ENCODE measurements around the gene KRT71. TPM values are rescaled to one million over a fixed set of nuclear protein-coding genes. Genes with fewer than 3 reads are reported as not detected.

Gene KRT71
- total and polyA plus RNA-seq, 2 of the 8 experiments (the other 6 are each of a cell fraction or from before 2014, with no cell fraction given): not detected

DNA sequence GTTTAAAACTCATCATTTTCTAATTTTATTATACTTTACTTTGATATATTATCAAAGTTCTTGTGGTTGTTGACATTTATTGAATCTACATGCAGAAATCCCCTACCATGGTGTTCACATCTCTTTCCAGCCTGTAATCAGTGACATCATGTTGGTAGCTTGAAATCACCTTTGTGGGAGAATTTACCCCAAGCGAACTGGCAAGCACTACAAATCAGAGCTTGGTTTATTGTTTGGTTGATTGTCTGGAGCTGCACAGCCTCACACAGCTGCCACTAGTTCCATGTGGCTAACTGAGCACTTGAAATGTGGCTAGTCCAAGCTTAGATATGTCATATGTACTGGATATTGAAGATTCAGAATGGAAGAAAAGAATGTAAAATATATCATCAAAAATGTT is 17.4 kb downstream of the KRT71 start:
- 77% methylated on average over 1 of the region's 1 CpG; no CpG with 5 or more reads in 1 of the 2 experiments for WGBS, 2 experiments (ENCODE audit: extremely low coverage in 1 of 2, insufficient coverage in 1 of 2, insufficient read length in 1 of 2, insufficient replicate concordance in 2 of 2, low coverage in 1 of 2, low lambda C conversion rate in 2 of 2, missing lambda C conversion rate in 1 of 2)
- H2BK15ac ChIP-seq (ENCODE audit: low read length): no peak overlapping the region
- no peak overlapping the region for H3K27ac ChIP-seq (ENCODE audit: low read depth, low read length)
- H4K20me1 ChIP-seq (replicated peaks in 1 of 2; ENCODE audit: control insufficient read depth in 1 of 2, insufficient read depth in 2 of 2, low read length in 2 of 2): no peaks in the 10 kb centered on the region
- H4K8ac ChIP-seq (ENCODE audit: extremely low read depth, insufficient read depth, low read length): no peak overlapping the region
- no peak overlapping the region for H2BK5ac ChIP-seq (ENCODE audit: low read depth, low read length)
- no peak overlapping the region for H3K23ac ChIP-seq (ENCODE audit: insufficient read length)
- CTCF ChIA-PET (ENCODE audit: partially characterized antibody): interaction anchor here (0.5 to 5.4 kb wide), 9 partner anchors 9 to 743 kb away, joined by 3 to 22 read pairs (median 5); partner anchors contain the start of genes KRT5 and KRT84
- no peak overlapping the region for H3K56ac ChIP-seq (replicated peaks; ENCODE audit: insufficient read length, low read depth, low read length)
- no peak overlapping the region for H2BK12ac ChIP-seq (ENCODE audit: low read depth, low read length)
- no peak overlapping the region for H3K4me3 ChIP-seq (ENCODE audit: extremely low read depth in 1 of 4, insufficient read depth in 2 of 4, low read depth in 3 of 4, low read length in 4 of 4)
- no peaks in the 10 kb centered on the region for H3K36me3 ChIP-seq (ENCODE audit: control insufficient read depth in 2 of 4, insufficient read depth in 4 of 4, low read length in 3 of 4)
- H3K23me2 ChIP-seq (ENCODE audit: low read depth, low read length): no peaks in the 10 kb centered on the region
- H3K27me3 ChIP-seq (replicated peaks in 1 of 4; ENCODE audit: control insufficient read depth in 3 of 4, extremely low read depth in 1 of 4, insufficient read depth in 3 of 4, low read length in 3 of 4): no peaks in the 10 kb centered on the region
- H3K79me1 ChIP-seq (ENCODE audit: low read depth, low read length): no peaks in the 10 kb centered on the region
- no peak overlapping the region for H2AK5ac ChIP-seq (ENCODE audit: low read depth, low read length)
- H3K9me3 ChIP-seq (ENCODE audit: insufficient read depth in 2 of 2, low read depth in 1 of 2, low read length in 1 of 2): no peaks in the 10 kb centered on the region
- no peaks in the 10 kb centered on the region for H3K4me1 ChIP-seq (replicated peaks in 1 of 4; ENCODE audit: control insufficient read depth in 3 of 4, insufficient read depth in 4 of 4, low read length in 3 of 4)
- H3K79me2 ChIP-seq (ENCODE audit: control insufficient read depth in 1 of 2, insufficient read depth in 2 of 2, low read length in 2 of 2): no peaks in the 10 kb centered on the region
- FAIRE-seq (no peak), DNase-seq (ENCODE audit: low read depth in 1 of 2, low spot score in 2 of 2) (no peak)
- no peak overlapping the region for H4K91ac ChIP-seq (replicated peaks; ENCODE audit: insufficient read length, low read length)
- H2BK120ac ChIP-seq (replicated peaks; ENCODE audit: low read depth, low read length): no peak overlapping the region
- H3K4me2 ChIP-seq (ENCODE audit: insufficient read depth in 1 of 2, low read depth in 2 of 2, low read length in 2 of 2): no peak overlapping the region
- no peak overlapping the region for H2AFZ ChIP-seq (ENCODE audit: low read length)
- H4K5ac ChIP-seq (ENCODE audit: insufficient read length, low read depth, low read length): no peak overlapping the region
- H3K14ac ChIP-seq (ENCODE audit: insufficient read length): no peak overlapping the region
- H3K4ac ChIP-seq (replicated peaks; ENCODE audit: insufficient read length, low read depth, low read length): no peak overlapping the region
- H3K18ac ChIP-seq (ENCODE audit: extremely low read depth, low read length): no peak overlapping the region; the same call in 1 of the 2 replicates
- no peak for TF ChIP-seq BACH1 (IDR thresholded peaks at IDR 0.05; ENCODE audit: low read length)
- no peak for TF ChIP-seq CEBPB (IDR thresholded peaks at IDR 0.05; ENCODE audit: low read depth, low read length)
- no peak for TF ChIP-seq GABPA (IDR thresholded peaks at IDR 0.05; ENCODE audit: borderline replicate concordance, insufficient read depth, low read length)
- no peak for TF ChIP-seq SAP30 (IDR thresholded peaks at IDR 0.05; ENCODE audit: insufficient read depth, insufficient replicate concordance, low read length)
- TF ChIP-seq RXRA (IDR thresholded peaks at IDR 0.05; ENCODE audit: insufficient read depth, low read depth, low read length): no peak
- TF ChIP-seq JUN (IDR thresholded peaks at IDR 0.05; ENCODE audit: low read depth, low read length): no peak
- TF ChIP-seq NANOG (IDR thresholded peaks at IDR 0.05; ENCODE audit: insufficient read depth, low read depth, low read length, poor library complexity, severe bottlenecking): no peak
- no peak for TF ChIP-seq CHD1 (IDR thresholded peaks at IDR 0.05; ENCODE audit: low read depth, low read length)
- TF ChIP-seq TCF12 (IDR thresholded peaks at IDR 0.05; ENCODE audit: low read depth, low read length): no peak
- TF ChIP-seq GTF2F1 (IDR thresholded peaks at IDR 0.05; ENCODE audit: borderline replicate concordance, low read depth, low read length): no peak
- TF ChIP-seq, protein P1, sequence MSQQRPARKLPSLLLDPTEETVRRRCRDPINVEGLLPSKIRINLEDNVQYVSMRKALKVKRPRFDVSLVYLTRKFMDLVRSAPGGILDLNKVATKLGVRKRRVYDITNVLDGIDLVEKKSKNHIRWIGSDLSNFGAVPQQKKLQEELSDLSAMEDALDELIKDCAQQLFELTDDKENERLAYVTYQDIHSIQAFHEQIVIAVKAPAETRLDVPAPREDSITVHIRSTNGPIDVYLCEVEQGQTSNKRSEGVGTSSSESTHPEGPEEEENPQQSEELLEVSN (IDR thresholded peaks at IDR 0.05): no peak
- no peak overlapping the region for H2BK20ac ChIP-seq (ENCODE audit: low read length)
- no peak overlapping the region for H3K9ac ChIP-seq (replicated peaks in 1 of 4; ENCODE audit: extremely low read depth in 1 of 4, low read depth in 3 of 4, low read length in 3 of 4)
- POLR2A ChIA-PET (ENCODE audit: partially characterized antibody): no interaction called here

All from H1 (cell line).